Kidney epithelial cell (primary cell): Measurements from ENCODE around the gene GGT5. TPM values are rescaled to one million over a fixed set of nuclear protein-coding genes. Genes with fewer than 3 reads are reported as not detected.
"Not testable (repeated sequence)": the region's sequence is repeated elsewhere in the genome, so short reads cannot be mapped to it uniquely, and the experiment has no call there.

Source experiments
- DNase-seq: peaks from one replicate; pipeline ENCODE4 v3.0.0-alpha.2; 2010; ENCODE audit warnings: low read depth
- H3K27me3 ChIP-seq: 2 replicates; pipeline ENCODE4 v1.6.0; 2011; ENCODE audit warnings: low read length; ENCODE audit not compliant: control insufficient read depth, insufficient read depth
- H3K36me3 ChIP-seq: 2 replicates; pipeline ENCODE4 v1.5.1; 2011; ENCODE audit warnings: low read length; ENCODE audit not compliant: control insufficient read depth, insufficient read depth
- H3K4me3 ChIP-seq: 2 replicates; pipeline ENCODE4 v1.5.1; 2011; ENCODE audit warnings: low read depth, mild to moderate bottlenecking, control low read depth, low read length
- total RNA-seq: library from RNA; depleted of rRNA; stranded (reverse); fragments of >200 nt; gene quantifications from 2 replicates; pipeline ENCODE4 v1.2.3, GENCODE V29; 2015
- TF ChIP-seq, protein P1 (sequence below): IDR thresholded peaks from 2 replicates; pipeline ENCODE4 v1.5.1; 2011; ENCODE audit warnings: mild to moderate bottlenecking, moderate library complexity, low read length, control low read depth, inconsistent platforms; ENCODE audit not compliant: insufficient read depth, poor library complexity, severe bottlenecking

Gene GGT5
- total RNA-seq: 4.2 and 5.9 TPM in 2 replicates

GRCh38 chr22:24245030-24245431 lies at the start of gene GGT5:
Gene GGT5, minus strand, starts transcription at chr22:24245082. Its CDS starts 357 bp downstream, at chr22:24244725.
- H3K36me3 ChIP-seq, H3K4me3 ChIP-seq, DNase-seq, H3K27me3 ChIP-seq: not testable (repeated sequence)

DNA sequence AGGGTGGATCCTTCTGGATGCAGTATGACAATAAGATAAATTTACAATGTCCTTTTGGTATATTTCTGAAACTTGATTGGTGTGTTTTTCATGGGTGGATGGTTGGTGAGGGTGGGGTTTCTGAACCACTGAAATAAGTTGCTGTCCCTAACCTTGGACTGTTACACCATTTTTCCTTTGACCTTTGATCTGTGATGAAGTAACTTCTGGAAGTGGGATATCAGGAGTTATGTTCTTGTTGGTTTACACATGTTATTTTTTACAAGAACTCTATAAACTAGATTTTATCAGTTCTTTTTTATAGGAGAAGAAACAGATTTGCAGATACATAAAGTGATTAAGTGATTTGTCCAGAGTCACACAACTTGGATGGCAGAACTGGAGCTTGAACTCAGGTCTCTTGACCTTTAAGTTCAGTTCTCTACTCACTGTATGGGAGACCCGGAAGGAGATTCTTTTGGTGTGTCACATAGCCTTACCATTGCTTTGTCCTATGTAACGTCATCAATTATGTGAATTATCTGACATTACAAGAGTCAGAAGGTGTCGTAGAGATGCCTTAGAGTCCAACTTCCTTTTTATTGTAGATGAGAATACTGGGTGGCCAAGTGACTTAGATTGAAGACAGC lies 47.4 kb upstream of the GGT5 start:
- not testable (repeated sequence) for H3K4me3 ChIP-seq, H3K36me3 ChIP-seq, H3K27me3 ChIP-seq, DNase-seq

DNA sequence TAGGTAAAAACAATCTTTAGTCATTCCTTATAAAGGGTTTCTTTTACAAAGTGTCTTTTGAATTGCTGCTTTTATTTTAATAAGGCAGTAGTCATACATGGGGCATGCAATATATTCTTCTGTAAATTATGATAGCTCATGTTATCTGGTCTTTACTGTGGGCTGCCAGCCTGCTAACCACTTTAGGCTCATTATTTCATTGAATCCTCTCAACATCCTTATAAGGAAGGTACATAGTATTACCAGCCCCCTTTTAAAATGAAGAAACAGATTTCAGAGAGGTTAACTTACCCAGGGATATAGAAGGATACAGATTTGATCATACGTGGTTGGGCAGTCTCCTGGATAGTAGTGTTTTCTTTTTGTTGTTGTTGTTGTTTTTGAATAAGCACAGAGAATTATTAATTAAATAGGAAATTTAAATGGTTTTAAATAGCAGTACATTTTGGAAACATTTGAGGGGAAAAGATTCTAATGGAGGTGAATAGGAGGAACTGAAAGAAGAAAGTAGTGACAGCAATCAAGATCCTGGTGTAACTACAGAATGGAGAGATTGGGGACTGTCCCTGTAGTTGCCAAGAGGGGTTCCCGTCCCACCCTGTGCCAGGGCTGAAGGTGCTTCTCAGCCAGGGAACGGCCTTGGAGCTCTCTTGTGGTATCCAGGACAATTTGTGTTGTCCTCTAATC lies 46.8 kb upstream of the GGT5 start:
- no peak overlapping the region for H3K4me3 ChIP-seq
- no peaks in the 10 kb centered on the region for H3K36me3 ChIP-seq
- TF ChIP-seq, protein P1, sequence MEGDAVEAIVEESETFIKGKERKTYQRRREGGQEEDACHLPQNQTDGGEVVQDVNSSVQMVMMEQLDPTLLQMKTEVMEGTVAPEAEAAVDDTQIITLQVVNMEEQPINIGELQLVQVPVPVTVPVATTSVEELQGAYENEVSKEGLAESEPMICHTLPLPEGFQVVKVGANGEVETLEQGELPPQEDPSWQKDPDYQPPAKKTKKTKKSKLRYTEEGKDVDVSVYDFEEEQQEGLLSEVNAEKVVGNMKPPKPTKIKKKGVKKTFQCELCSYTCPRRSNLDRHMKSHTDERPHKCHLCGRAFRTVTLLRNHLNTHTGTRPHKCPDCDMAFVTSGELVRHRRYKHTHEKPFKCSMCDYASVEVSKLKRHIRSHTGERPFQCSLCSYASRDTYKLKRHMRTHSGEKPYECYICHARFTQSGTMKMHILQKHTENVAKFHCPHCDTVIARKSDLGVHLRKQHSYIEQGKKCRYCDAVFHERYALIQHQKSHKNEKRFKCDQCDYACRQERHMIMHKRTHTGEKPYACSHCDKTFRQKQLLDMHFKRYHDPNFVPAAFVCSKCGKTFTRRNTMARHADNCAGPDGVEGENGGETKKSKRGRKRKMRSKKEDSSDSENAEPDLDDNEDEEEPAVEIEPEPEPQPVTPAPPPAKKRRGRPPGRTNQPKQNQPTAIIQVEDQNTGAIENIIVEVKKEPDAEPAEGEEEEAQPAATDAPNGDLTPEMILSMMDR: no peak
- no peaks in the 10 kb centered on the region for H3K27me3 ChIP-seq
- DNase-seq: no peak

- TF ChIP-seq, protein P1: no peak
- no peak overlapping the region for H3K4me3 ChIP-seq
- H3K36me3 ChIP-seq: no peaks in the 10 kb centered on the region
- no peak for DNase-seq
- H3K27me3 ChIP-seq: no peaks in the 10 kb centered on the region
Observed at GRCh38 chr22:24290459-24290858, 45.6 kb upstream of the GGT5 start.

- Histone ChIP-seq H3K4me3 (no peak overlapping the region), H3K27me3 (no peaks in the 10 kb centered on the region), H3K36me3 (no peaks in the 10 kb centered on the region)
- TF ChIP-seq, protein P1: no peak
- no peak for DNase-seq
Observed at GRCh38 chr22:24289741-24290163, 44.9 kb upstream of the GGT5 start.

GRCh38 chr22:24289114-24289513 lies 44.2 kb upstream of the GGT5 start:
- no peaks in the 10 kb centered on the region for H3K36me3 ChIP-seq
- no peak for DNase-seq
- TF ChIP-seq, protein P1: no peak
- H3K27me3 ChIP-seq: no peaks in the 10 kb centered on the region
- H3K4me3 ChIP-seq: no peak overlapping the region

DNA sequence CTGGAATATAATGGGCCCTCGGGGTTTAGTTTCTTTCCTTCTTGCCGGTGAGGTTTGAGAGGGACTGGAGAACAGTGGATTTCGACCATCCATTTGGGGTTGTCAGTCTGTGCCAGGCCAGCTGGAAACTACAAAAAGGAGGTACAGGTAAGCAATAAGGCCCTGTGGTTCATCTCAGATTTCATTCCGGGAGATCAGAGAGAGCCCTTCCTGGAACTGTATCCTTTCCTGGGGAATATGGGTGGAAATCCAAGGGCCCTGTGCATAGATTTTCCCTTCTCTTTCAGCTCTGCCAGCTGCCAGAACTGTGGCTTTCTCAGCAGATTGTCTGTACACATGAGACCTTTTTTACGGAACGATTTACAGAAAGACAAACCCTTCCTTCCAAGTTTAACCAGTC lies 42.9 kb upstream of the GGT5 start:
- DNase-seq, H3K36me3 ChIP-seq, H3K27me3 ChIP-seq, H3K4me3 ChIP-seq: not testable (repeated sequence)

DNA sequence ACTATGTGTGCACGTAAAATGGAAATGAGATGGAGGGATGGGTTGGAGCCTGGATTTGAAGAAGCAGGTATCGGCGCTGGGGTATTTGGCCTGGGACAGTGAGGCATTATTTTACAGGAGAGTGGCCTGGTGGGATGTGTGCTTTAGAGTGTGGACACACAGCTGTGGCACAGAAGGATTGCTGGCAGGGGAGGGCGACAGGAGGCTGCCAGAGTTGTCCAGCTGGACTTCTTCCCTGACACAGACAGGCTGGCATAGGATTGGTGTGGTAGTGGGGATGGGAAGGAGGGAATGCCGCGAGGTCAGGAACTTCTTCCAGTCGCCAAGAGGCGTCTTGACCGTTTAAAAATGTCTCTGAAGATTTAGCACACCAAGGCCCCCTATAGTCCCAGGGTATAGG lies 42.3 kb upstream of the GGT5 start:
- H3K27me3 ChIP-seq, H3K36me3 ChIP-seq, DNase-seq, H3K4me3 ChIP-seq: not testable (repeated sequence)
